Sigmoid colon (tissue), 4 donors: ENCODE results near the gene IGSF5.

Experiments used
- EP300 ChIP-seq, 4 donors: sonication (generic); formaldehyde crosslinking; IDR thresholded peaks; one replicate each; pipeline ENCODE4 v1.6.1; 2017; ENCODE audit warnings: antibody characterized with exemption in 4 of 4
- POLR2A ChIP-seq, 2 donors: fragments of 450-650 bp; IDR thresholded peaks; one replicate each; pipeline ENCODE4 v1.6.1; 2016; ENCODE audit warnings: antibody characterized with exemption in 2 of 2, mild to moderate bottlenecking in 2 of 2, moderate library complexity in 2 of 2
- POLR2AphosphoS5 ChIP-seq, 4 donors: sonication (generic); formaldehyde crosslinking; IDR thresholded peaks; one replicate each; pipeline ENCODE4 v1.6.1; 2017; ENCODE audit warnings: antibody characterized with exemption in 4 of 4
- TF ChIP-seq, protein P1 (sequence below), 4 experiments: fragments of 450-650 bp in 3 of 4; fragments of 200-600 bp in 1 of 4; IDR thresholded peaks; one replicate each; pipeline ENCODE4 v1.5.1; 2016 to 2019; ENCODE audit warnings: antibody characterized with exemption in 4 of 4, mild to moderate bottlenecking in 3 of 4, moderate library complexity in 2 of 4

DNA sequence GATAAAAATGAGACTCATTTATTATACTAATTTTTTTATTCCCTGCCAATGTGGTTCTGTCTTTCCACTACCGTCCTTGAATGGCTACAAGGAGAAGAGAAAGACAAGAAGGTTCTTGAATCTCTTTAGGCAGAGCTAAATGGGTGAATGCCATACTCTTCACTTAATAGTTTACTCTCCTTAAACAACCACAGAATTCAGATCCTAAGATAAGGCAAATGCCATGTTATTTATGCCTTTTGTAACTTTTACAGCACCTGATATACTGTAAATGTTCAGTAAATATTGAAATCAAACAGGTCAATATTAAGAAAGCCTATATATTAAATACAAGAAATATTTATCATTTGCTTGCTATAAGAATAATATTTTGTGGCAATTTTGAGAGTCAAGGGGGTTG lies 58.4 kb downstream of the IGSF5 start:
- TF ChIP-seq POLR2AphosphoS5 (IDR thresholded peaks at IDR 0.05), result no peak
- TF ChIP-seq, protein P1, sequence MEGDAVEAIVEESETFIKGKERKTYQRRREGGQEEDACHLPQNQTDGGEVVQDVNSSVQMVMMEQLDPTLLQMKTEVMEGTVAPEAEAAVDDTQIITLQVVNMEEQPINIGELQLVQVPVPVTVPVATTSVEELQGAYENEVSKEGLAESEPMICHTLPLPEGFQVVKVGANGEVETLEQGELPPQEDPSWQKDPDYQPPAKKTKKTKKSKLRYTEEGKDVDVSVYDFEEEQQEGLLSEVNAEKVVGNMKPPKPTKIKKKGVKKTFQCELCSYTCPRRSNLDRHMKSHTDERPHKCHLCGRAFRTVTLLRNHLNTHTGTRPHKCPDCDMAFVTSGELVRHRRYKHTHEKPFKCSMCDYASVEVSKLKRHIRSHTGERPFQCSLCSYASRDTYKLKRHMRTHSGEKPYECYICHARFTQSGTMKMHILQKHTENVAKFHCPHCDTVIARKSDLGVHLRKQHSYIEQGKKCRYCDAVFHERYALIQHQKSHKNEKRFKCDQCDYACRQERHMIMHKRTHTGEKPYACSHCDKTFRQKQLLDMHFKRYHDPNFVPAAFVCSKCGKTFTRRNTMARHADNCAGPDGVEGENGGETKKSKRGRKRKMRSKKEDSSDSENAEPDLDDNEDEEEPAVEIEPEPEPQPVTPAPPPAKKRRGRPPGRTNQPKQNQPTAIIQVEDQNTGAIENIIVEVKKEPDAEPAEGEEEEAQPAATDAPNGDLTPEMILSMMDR (IDR thresholded peaks at IDR 0.05), result no peak
- TF ChIP-seq POLR2A (IDR thresholded peaks at IDR 0.05), result no peak
- no peak for TF ChIP-seq EP300 (IDR thresholded peaks at IDR 0.05)
